G401.6 (cell line): Measurements from ENCODE around the gene RNF166.

ENCODE experiments used
- FAIRE-seq: peaks from 2 replicates; lab custom pipeline; 2012; peaks lifted over from hg19 to GRCh38; lab: Jason Lieb, UNC

The RNF166 gene

DNA sequence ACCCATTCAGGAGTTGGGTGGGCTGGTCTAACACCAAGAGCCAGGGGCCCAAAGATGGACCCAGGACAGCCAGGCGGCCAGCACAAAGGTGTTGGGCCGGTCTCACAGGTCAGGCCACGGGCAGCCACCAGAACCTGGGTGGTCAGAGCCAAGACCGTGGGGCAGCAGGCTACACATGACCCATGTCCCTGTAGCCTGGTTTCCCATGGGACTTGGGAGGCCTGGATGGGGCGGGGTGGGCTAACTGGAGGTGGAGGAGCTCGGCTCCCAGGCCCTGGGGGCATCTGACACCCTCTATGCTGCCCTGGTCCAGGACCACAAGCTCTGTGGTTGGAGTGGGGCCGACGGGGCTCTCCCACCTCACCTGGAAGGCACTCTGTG lies 17.3 kb upstream of the RNF166 start:
- FAIRE-seq, result no peak

- FAIRE-seq, result no peak
Observed at GRCh38 chr16:88722784-88723506, 16.7 kb upstream of the RNF166 start.

GRCh38 chr16:88721815-88722755 lies 15.9 kb upstream of the RNF166 start:
- FAIRE-seq, result no peak

DNA sequence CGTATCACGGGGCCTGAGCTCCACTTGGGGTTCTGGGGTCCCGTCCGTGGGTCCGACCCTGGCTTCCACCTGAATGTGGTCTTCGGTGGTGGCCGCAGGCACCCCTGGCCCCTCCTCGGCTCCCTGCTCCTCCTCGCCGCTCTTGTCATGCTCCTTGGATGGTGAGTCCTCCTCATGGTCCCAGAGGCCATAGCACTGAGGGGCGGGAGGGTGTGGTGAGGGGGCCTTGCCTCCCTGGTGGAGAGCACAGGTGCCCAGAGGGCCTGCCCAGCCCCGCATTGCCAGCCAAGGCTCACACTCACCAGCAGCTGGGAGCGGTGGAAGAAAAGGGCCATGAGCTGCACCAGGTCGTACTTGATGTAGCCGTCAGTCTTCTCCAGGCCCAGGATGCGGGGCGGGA lies 15.0 kb upstream of the RNF166 start:
- no peak for FAIRE-seq

DNA sequence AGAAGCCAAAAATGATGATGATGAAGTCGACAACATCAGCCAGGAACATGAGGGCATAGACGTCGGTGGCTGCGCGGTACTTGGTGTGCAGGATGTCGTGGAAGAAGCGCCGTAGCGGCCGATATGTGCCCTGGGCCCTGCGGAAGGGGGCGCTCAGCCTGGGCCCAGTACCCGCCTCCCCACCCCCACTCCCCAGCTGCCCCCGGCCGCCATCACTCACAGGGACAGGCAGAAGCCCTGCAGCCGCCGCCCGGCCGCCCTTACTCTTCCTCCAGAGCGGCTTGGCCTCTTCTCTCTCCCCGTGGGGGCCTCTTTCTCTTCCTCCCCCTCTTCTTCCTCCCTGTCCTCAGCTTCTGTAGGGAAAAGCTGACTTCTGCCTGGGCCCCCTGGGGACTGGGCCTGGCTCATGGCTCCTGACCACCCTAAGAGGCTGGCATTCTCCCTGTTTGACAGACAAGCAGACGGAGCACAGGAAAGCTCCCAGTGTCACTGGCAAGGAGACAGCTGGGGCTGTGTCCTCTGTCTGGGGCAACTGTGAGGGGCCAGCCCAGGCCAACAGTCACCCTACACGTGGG lies 14.3 kb upstream of the RNF166 start:
- FAIRE-seq, result no peak

DNA sequence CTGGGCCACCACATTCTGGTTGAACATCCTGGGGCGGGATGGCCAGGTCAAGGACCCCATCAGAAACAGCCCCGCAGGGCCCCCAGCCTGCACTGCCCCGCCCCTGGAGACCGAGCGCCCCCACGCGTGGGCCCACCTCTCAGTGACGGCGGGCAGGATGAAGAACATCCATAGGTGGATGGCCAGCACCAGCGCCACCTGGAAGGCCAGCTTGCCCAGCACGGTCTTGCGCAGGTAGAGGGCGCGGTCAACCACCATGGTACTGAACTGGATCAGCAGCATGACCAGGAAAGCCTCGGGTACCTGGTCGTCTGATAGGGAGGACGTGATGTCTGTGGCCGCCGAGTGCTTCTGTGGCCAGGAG lies 13.7 kb upstream of the RNF166 start:
- FAIRE-seq, result no peak

- no peak for FAIRE-seq
Observed at GRCh38 chr16:88719267-88719932, 13.2 kb upstream of the RNF166 start.

GRCh38 chr16:88718178-88718577 lies 12.0 kb upstream of the RNF166 start:
- no peak for FAIRE-seq

GRCh38 chr16:88716601-88717001 lies 10.4 kb upstream of the RNF166 start:
- FAIRE-seq, result no peak

DNA sequence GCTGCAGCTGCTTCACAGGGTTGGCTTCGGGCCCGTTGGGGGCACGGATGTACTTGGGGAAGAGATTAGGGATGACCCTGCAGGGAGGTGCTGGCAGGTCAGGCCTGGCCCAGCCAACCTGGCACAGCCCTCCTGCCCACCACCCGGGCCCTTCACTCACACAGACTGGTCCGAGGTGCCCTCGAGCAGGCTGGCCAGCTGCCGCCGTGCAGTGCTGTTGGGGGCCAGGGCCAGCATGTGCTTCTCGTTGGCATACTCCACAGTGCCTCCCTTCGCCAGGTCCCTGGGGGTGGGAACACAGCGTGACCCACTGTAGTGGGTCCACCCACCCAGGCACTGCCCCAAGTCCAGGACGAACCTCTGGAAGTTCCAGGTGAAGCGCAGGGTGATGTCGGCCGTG lies 10.0 kb upstream of the RNF166 start:
- no peak for FAIRE-seq

DNA sequence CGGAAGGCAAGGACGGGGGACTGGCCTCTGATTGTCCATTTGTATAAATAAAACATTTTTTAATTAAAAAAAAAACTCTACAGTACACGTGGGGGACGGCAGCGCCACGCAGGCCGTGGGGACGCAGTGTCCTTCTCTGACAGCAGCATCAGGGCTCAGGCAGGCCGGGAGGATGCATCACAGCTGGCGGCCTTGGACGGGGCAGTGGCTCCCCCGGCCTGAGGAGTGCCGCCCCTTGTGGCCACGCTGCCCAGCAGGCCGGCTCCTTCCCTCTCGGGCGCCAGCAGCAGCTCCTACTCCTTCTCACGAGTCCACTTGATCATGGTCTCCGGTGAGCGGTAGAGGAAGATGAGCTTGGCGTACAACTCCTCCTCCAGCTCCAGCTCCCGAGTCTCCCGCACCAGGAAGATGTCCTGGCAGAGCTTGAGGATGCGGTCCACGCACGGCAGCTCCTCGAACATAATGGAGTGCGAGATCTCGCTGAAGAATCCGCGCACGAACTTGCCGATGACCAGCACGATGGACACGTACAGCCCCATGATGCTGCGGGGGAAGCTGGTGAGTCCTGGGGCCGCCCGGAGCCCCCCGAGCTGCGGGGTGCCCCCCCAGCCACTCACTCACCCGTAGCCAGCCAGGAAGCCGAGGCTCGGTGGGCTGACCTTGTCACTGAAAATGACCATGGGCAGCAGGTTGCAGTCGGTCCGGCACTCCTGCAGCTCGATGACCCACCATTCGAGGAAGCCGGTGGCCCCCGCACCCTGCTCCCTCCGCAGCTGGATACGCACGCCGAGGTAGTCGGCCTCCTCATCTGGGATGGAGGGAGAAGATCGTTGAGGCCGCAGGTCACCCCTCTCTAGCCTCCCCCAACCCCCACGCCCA lies 9.3 kb upstream of the RNF166 start:
- no peak for FAIRE-seq

DNA sequence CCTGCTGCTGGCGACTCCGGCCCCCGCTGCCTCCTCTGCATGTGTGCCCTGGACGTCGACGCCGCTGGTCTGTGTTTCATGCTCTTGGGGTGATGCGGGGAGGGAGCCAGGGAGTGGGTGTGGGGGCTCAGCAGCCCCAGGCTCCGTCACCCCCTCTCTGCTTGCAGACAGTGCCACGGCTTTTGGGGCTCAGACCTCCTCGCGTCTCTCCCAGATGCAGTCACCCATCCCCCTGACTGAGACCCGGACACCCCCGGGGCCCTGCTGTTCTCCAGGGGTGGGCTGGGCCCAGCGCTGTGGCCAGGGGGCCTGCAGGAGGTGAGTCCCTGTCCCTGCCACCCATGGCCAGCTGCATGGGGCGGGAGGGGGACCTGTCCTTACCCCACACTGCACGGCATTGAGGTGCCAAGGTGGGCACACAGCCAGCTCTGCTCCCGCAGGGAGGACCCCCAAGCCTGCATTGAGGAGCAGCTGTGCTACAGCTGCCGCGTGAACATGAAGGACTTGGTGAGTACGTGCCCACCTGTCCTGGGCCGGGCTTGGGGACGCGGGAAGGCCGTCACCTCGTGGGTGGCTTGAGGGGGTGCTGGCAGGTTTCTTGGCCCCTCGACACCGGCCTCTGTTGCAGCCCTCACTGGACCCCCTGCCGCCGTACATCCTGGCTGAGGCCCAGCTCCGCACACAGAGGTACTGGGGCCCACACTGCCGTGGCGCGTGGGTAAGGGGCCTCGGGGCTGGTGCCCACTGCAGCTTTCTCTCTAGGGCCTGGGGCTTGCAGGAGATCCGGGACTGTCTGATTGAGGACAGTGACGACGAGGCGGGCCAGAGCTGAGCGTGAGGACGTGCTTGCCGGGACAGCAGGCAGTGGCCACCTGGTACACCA lies 8.5 kb upstream of the RNF166 start:
- no peak for FAIRE-seq

- no peak for FAIRE-seq
Observed at GRCh38 chr16:88713568-88714419, 7.6 kb upstream of the RNF166 start.

DNA sequence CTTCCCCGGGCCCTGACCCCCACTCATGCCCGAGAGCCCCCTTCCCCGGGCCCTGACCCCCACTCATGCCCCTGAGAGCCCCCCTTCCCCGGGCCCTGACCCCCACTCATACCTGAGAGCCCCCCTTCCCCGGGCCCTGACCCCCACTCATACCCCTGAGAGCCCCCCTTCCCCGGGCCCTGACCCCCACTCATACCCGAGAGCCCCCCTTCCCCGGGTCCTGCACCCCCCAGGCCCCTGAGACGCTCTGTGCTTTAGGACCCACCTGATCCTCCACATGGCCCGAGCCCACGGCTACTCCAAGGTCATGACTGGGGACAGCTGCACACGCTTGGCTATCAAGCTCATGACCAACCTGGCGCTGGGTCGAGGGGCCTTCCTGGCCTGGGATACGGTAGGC lies 6.8 kb upstream of the RNF166 start:
- FAIRE-seq, result no peak

DNA sequence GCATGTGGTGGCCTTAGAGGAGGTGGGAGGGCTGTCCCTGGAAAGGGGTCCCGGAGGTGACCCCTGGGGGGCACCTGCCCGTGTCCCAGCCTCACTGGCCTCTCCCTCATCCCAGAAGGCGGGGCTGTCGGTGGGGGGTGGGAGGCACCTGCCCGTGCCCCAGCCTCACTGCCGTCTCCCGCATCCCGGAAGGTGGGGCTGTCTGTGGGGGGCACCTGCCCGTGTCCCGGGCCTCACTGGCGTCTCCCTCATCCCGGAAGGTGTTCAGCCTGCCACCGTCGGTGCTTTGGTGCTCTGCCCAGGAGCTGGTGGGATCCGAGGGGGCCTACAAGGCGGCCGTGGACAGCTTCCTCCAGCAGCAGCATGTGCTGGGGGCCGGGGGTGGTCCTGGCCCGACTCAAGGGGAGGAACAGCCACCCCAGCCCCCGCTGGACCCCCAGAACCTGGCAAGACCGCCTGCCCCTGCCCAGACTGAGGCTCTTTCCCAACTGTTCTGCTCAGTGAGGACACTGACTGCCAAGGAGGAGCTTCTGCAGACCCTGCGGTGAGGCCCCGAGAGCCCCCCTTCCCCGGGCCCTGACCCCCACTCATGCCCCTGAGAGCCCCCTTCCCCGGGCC lies 6.3 kb upstream of the RNF166 start:
- no peak for FAIRE-seq

GRCh38 chr16:88711750-88712340 lies 5.6 kb upstream of the RNF166 start:
- no peak for FAIRE-seq

DNA sequence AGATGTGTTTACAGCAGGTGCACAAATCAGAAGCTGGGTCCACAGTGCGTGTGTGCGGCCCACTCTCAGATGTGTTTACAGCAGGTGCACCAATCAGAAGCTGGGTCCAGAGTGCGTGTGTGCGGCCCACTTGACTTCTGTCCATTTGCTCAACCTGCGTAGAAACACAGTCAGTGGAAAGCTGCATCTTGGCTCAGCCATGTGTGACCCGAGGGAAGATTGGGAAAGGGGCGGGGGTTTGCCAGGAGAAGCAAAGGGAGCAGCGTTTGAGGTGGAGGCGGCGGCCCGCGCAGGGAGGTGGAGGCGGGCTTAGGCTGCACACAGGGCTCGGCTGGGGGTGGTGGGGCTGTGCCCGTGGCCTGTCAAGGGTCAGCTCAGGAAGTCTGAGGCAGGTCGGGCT lies 4.3 kb upstream of the RNF166 start:
- FAIRE-seq, result no peak

GRCh38 chr16:88706965-88707826 lies 988 bp upstream of the RNF166 start:
- FAIRE-seq, result no peak
